ENCODE measurements around the gene SPINK1. TPM values are rescaled to one million over a fixed set of nuclear protein-coding genes. Genes with fewer than 3 reads are reported as not detected.

The SPINK1 gene
- polyA plus RNA-seq, 1 experiment, result not detected

DNA sequence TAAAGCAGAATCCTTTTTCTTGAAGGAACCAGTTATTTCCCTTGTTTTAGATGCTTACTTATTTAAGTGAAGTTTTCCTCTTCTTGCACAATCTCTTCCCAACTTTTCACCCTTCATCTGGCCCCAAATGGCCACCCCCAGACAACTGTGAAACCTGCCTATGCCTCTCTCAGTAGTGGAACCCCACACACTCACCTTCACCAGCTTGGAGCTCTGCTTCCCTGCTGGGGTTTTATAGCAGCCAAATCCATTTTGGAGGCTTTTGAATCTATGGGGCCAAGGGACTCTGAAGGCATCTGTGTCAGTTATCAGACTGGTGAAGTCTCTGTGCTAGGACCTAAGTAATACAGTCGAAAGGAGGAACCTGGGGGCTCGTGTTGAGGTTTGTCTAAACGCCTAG is 22.9 kb upstream of the SPINK1 start:
- POLR2A ChIA-PET, result no interaction called here
- TF ChIP-seq, protein P1, sequence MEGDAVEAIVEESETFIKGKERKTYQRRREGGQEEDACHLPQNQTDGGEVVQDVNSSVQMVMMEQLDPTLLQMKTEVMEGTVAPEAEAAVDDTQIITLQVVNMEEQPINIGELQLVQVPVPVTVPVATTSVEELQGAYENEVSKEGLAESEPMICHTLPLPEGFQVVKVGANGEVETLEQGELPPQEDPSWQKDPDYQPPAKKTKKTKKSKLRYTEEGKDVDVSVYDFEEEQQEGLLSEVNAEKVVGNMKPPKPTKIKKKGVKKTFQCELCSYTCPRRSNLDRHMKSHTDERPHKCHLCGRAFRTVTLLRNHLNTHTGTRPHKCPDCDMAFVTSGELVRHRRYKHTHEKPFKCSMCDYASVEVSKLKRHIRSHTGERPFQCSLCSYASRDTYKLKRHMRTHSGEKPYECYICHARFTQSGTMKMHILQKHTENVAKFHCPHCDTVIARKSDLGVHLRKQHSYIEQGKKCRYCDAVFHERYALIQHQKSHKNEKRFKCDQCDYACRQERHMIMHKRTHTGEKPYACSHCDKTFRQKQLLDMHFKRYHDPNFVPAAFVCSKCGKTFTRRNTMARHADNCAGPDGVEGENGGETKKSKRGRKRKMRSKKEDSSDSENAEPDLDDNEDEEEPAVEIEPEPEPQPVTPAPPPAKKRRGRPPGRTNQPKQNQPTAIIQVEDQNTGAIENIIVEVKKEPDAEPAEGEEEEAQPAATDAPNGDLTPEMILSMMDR (IDR thresholded peaks at IDR 0.05; ENCODE audit: low read depth, low read length), result no peak
- no peak for DNase-seq (ENCODE audit: low read depth, low spot score)
- H3K4me3 ChIP-seq (ENCODE audit: low read depth, low read length), result no peak overlapping the region
- H3K27ac ChIP-seq (ENCODE audit: low read depth, low read length), result no peak overlapping the region
- H3K9me3 ChIP-seq (ENCODE audit: control insufficient read depth, insufficient read depth, low read length), result no peaks in the 10 kb centered on the region
- CTCF ChIA-PET, result interaction anchor here (1.6 kb wide), 1 partner anchor 81 kb away, joined by 5 read pairs; no protein-coding TSS in a partner anchor
- no peaks in the 10 kb centered on the region for H3K27me3 ChIP-seq (ENCODE audit: control insufficient read depth, insufficient read depth, low read length)

DNA sequence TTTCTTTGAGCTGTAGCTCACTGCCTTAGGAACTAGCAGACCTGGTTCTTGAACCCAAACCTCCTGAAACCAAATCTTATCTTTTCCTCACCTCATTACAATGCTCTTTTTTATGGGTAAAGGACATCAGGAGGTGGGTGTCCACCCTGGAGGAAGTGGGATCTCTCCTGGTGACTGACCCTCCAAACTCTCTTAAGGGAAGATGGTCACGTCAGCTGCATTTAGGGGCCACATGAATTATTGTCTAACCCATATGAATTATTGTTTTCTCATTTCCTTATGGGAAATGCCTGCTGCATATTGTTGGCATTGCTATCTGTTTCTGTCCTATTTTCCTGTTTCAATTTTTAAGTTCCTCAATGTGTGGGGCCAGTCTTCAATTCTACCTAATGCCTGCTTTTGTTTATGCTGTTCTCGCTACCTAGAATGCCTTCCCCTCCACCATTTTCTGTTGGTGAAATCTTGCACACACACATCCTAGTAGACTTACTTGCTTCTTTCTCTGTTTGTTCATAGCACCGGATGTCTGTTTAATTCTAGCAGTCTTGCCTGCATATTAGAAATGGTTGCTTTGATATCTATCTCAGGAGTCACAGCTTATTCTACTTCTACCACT is 22.0 kb upstream of the SPINK1 start:
- H3K9me3 ChIP-seq (ENCODE audit: control insufficient read depth, insufficient read depth, low read length), result no peaks in the 10 kb centered on the region
- ChIA-PET CTCF (no interaction called here), POLR2A (no interaction called here)
- no peak overlapping the region for H3K4me3 ChIP-seq (ENCODE audit: low read depth, low read length)
- H3K27me3 ChIP-seq (ENCODE audit: control insufficient read depth, insufficient read depth, low read length), result no peaks in the 10 kb centered on the region
- TF ChIP-seq, protein P1 (IDR thresholded peaks at IDR 0.05; ENCODE audit: low read depth, low read length), result no peak
- H3K27ac ChIP-seq (ENCODE audit: low read depth, low read length), result no peak overlapping the region
- DNase-seq (ENCODE audit: low read depth, low spot score), result no peak

DNA sequence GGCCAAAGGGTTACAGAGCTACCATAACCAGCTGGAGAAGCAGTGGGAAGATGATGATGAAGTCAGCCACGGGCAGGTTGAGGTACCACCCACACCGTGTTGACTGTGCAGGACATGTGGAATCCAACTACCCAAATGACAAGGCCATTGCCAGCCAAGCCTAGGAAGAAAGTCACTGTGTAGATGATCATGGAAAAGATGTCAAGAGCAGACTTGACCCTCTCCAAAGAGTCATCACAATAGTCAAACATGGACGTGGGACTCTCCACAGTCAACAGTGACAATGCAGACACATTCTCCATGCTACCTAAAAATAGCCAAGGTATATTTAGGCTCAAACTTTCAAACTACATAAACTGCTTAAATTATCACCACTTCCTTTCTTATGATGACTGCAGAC is 20.9 kb upstream of the SPINK1 start:
- TF ChIP-seq, protein P1 (IDR thresholded peaks at IDR 0.05; ENCODE audit: low read depth, low read length), result no peak
- DNase-seq (ENCODE audit: low read depth, low spot score), result no peak
- no peaks in the 10 kb centered on the region for H3K9me3 ChIP-seq (ENCODE audit: control insufficient read depth, insufficient read depth, low read length)
- H3K27ac ChIP-seq (ENCODE audit: low read depth, low read length), result no peak overlapping the region
- ChIA-PET CTCF (no interaction called here), POLR2A (no interaction called here)
- H3K4me3 ChIP-seq (ENCODE audit: low read depth, low read length), result no peak overlapping the region
- no peaks in the 10 kb centered on the region for H3K27me3 ChIP-seq (ENCODE audit: control insufficient read depth, insufficient read depth, low read length)

DNA sequence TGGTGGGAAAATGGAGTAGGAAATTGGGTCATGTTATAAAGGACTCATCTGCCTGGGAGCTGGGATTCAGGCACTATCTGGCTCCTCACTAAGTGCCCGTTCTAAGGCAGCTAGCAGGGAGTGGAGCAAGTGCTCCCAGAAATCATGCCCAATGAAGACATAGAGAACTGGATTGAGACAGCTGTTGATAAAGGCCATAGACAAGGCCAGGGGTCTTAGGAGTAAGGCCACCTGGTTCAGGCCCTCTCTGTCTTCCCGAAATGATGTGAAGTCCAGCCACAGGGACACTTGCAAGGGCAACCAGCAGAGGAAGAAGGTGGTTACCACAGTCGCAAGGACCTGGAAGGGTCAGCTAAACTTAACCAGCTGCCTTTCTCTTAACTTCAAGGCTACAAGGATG is 20.1 kb upstream of the SPINK1 start:
- Histone ChIP-seq H3K27me3 (ENCODE audit: control insufficient read depth, insufficient read depth, low read length) (no peaks in the 10 kb centered on the region), H3K4me3 (ENCODE audit: low read depth, low read length) (no peak overlapping the region), H3K27ac (ENCODE audit: low read depth, low read length) (no peak overlapping the region), H3K9me3 (ENCODE audit: control insufficient read depth, insufficient read depth, low read length) (no peaks in the 10 kb centered on the region)
- POLR2A ChIA-PET, result no interaction called here
- TF ChIP-seq, protein P1 (IDR thresholded peaks at IDR 0.05; ENCODE audit: low read depth, low read length), result no peak
- no peak for DNase-seq (ENCODE audit: low read depth, low spot score)
- CTCF ChIA-PET, result no interaction called here

DNA sequence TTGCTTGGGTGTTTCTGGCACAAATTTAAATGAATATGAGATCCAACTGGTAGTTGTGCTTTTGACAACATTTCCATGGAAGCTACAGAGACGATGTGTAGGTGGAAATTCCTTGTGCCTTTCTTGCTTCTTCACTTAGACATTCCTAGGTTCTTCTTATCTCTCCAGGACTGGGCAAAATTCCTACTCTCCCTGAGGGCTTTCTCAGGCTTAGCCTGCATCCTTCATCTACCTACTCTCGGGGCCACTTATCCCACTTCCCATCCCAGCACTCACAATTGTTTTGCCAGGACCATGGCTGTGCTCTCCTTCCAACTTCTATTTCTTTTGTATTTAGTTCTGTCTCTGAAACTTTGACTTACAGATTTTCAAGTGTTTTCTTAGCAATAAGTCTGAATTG is 17.8 kb upstream of the SPINK1 start:
- Histone ChIP-seq H3K9me3 (ENCODE audit: control insufficient read depth, insufficient read depth, low read length) (no peaks in the 10 kb centered on the region), H3K4me3 (ENCODE audit: low read depth, low read length) (no peak overlapping the region), H3K27me3 (ENCODE audit: control insufficient read depth, insufficient read depth, low read length) (no peaks in the 10 kb centered on the region), H3K27ac (ENCODE audit: low read depth, low read length) (no peak overlapping the region)
- CTCF ChIA-PET, result interaction anchor here (0.5 to 2.7 kb wide), 3 partner anchors 8 to 221 kb away, joined by 3 to 27 read pairs (median 3); no protein-coding TSS in a partner anchor
- TF ChIP-seq, protein P1 (IDR thresholded peaks at IDR 0.05; ENCODE audit: low read depth, low read length), result no peak
- POLR2A ChIA-PET, result no interaction called here
- DNase-seq (ENCODE audit: low read depth, low spot score), result no peak
